Choroid plexus epithelial cell (primary cell): Measurements from ENCODE around the gene TMEM204.

ENCODE experiments used
- DNase-seq: peaks from one replicate; pipeline ENCODE4 v3.0.0-alpha.2; 2010; ENCODE audit warnings: low read depth
- H3K4me3 ChIP-seq: 2 replicates; pipeline ENCODE4 v1.5.1; 2011; ENCODE audit warnings: low read depth, mild to moderate bottlenecking, control low read depth, low read length, moderate library complexity
- TF ChIP-seq, protein P1 (sequence below): conservative IDR thresholded peaks from 2 replicates; pipeline ENCODE4 v1.5.1; 2011; ENCODE audit warnings: low read depth, mild to moderate bottlenecking, control low read depth, inconsistent platforms, low read length, moderate library complexity

The TMEM204 gene

DNA sequence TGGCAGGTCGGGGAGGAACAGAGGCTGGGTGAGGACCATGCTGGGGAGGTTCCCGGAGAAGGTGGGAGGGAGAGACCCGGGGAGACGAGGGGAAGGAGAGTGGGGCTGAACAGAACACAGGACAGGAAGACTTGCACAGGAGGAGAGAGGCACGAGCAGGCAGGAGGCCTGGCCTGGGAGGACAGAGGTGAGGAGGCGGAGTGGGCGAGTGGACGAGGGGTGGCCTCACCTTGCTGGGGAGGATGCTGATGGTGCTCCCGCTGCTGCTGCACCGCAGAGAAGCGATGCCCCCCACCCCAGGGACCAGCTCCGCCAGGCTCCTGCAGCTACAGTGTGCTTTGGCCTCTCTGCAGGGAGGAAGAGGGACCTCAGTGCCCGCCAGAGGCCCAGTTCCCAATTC lies 34.5 kb downstream of the TMEM204 start:
- TF ChIP-seq, protein P1, sequence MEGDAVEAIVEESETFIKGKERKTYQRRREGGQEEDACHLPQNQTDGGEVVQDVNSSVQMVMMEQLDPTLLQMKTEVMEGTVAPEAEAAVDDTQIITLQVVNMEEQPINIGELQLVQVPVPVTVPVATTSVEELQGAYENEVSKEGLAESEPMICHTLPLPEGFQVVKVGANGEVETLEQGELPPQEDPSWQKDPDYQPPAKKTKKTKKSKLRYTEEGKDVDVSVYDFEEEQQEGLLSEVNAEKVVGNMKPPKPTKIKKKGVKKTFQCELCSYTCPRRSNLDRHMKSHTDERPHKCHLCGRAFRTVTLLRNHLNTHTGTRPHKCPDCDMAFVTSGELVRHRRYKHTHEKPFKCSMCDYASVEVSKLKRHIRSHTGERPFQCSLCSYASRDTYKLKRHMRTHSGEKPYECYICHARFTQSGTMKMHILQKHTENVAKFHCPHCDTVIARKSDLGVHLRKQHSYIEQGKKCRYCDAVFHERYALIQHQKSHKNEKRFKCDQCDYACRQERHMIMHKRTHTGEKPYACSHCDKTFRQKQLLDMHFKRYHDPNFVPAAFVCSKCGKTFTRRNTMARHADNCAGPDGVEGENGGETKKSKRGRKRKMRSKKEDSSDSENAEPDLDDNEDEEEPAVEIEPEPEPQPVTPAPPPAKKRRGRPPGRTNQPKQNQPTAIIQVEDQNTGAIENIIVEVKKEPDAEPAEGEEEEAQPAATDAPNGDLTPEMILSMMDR, result no peak

DNA sequence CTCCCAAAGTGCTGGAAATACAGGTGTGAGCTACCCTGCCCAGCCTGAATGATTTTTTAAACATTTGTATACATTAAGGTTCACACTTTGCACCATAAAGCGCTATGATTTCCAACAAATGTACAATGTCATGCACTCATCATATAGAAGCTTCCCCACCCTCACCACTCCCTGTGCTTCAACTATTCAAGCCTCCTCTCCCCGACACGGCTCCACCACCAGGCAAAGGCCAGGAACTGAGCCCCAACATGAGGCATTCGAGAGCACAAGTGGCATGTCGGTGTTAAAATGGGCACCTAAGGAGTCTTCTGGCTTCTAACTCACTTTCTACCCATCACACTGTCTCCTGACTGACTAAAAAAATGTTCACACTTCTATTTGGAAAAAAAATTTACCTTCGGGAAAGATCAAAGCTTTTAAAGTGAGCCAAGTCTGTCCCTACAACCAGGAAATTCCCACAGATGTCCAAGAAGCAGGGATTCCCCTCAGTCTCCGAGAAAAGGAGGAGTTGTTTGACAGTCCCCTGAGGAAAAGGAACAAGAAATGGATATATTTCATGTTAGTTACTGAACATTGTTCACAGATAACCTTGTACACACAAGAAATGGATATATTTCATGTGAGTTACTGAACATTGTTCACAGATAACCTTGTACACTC lies 37.7 kb downstream of the TMEM204 start:
- no peak overlapping the region for H3K4me3 ChIP-seq
- no peak for DNase-seq
- TF ChIP-seq, protein P1, result no peak

More for the DNA sequence above, 34.5 kb downstream of the TMEM204 start:
- H3K4me3 ChIP-seq, result no peak overlapping the region
- no peak for DNase-seq

DNA sequence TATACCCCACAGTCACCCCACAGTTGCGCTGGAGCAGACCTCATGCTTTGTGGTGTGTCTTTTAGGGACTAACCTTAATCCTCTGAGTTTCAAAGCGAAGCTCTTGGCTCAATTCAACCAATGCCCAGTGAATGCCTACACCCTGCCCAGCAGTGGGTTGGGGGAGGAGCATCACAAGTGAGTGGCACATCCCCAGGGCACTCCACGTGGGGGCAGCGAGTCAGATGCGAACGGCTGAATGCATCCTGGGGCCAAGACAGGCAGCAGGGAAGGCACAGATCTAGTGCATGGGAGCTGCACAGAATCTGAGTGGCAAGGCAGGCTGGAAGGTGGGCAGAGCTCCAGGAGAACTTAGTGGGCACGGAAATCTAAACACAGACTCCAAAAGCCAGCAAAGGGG lies 39.2 kb downstream of the TMEM204 start:
- no peak overlapping the region for H3K4me3 ChIP-seq
- TF ChIP-seq, protein P1, result no peak

DNA sequence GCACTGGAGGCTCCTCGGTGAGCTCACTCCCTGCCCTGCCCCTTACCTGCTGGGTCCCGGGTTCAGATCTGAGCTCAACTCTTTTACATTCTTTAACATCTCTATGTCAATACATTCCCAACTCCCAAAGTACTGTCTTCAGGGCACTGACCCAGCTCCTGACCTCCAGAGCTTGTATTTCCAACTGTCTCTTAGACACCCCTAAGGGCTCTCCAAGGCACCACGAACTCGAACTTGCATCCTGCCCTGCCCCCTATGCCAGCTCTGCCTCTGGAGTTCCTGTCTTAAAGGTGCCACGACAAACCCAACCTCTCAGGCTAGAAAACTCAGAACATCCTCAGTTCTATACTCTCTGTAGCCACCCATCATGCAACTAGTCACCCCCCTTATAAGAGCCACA lies 39.8 kb downstream of the TMEM204 start:
- H3K4me3 ChIP-seq, result no peak overlapping the region
- TF ChIP-seq, protein P1, result no peak

More for the DNA sequence above, 39.2 kb downstream of the TMEM204 start:
- DNase-seq, result no peak

DNA sequence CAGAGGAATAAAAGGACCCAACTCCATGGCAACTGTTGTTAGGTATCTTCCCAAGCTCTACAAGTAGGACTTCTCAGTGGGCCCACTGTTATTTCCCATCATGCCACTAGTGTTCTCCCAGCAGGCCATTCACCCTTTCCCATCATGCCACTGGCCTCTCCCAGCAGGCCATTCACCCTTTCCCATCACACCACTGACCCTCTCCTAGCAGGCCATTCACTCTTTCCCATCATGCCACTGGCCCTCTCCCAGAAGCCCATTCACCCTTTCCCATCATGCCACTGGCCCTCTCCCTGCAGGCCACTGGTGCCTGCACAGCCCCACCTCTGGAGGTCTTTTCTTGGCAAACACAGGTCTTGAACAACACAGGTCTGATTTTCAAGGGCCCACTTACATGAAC lies 42.1 kb downstream of the TMEM204 start:
- no peak for DNase-seq
- TF ChIP-seq, protein P1, result no peak

More for the DNA sequence above, 39.8 kb downstream of the TMEM204 start:
- DNase-seq, result no peak

DNA sequence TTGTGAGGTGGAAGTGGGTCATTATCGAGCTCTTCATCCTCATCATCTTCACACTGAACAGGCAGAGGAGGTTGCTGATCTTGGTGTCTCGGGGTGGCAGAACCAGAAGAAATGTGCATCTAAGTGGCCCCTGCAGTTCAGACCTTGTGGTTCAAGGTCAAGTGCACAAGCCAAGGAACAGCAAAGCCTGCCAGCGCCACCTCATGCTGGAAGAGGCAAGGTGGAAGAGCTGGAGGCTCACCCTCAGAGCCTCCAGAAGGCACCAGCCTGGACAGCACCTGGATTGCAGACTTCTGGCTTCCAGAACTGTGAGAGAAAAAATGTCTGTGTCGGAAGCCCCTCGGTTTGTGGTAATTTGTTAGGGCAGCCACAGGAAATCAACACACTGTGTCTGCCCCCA lies 45.7 kb downstream of the TMEM204 start:
- no peak overlapping the region for H3K4me3 ChIP-seq
- DNase-seq, result no peak
- TF ChIP-seq, protein P1, result peak; percentile 28

More for the DNA sequence above, 42.1 kb downstream of the TMEM204 start:
- no peak overlapping the region for H3K4me3 ChIP-seq

DNA sequence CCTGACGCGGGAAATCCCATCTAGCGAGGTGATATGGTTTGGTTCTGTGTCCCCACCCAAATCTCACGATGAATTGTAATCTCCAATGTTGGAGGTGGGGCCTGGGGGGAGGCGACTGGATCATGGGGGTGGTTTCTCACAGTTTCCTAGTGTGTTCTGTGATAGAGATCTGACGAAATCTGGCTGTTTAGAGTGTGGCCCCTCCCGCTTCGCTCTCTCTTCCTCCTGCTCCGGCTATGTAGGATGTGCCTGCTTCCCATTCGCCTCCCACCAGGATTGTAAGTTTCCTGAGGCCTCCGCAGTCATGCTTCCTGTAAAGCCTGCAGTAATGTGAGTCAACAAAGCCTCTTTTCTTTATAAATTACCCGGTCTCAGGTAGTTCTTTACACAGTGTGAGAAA lies 46.8 kb downstream of the TMEM204 start:
- TF ChIP-seq, protein P1, result no peak
- DNase-seq, result no peak
- no peak overlapping the region for H3K4me3 ChIP-seq
